NCI-H510A (cell line): ENCODE measurements around the gene MEOX1.

Source experiments
- DNase-seq: peaks from one replicate; lab custom pipeline; 2025; lab: John Stamatoyannopoulos, UW

MEOX1 gene

DNA sequence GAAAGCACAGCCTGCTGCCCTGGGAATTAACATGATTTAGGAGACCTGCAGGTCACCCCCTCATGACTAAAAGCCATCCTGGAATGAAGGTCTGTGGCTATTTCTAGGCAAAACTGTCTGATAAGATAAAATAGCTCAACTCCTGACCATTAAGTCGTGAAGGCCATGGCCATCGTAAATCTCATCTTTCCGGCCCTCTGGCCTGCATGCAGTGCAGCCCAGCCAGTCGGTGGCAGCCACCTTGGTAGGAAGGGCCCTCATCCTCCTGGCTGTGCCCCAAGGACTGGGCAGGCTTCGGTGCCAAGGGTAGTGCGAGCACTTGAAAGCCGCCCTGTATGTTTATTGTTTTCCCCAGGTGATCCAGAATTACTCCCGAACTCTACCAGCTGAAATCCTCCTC lies 18.2 kb upstream of the MEOX1 start:
- no peak for DNase-seq

DNA sequence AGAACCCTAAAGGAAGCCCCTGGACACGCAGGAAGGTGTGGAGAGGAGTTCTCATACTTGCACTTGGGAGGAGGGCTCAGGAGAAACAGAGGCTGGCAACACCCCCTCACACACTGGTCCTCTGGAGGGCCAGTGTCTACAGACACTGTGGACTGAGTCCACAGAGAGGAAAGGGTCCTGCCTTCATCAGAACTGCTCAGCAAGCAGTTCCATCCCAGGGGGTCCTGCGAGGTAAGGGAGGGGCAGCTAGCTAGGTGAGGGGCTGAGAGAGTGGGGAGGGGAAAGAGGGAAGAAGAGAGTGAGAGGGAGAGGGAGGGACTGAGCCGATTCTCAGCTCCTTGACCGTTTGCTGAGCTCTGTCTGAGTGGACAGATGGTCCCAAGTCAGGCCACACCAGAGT lies 17.7 kb upstream of the MEOX1 start:
- no peak for DNase-seq

DNA sequence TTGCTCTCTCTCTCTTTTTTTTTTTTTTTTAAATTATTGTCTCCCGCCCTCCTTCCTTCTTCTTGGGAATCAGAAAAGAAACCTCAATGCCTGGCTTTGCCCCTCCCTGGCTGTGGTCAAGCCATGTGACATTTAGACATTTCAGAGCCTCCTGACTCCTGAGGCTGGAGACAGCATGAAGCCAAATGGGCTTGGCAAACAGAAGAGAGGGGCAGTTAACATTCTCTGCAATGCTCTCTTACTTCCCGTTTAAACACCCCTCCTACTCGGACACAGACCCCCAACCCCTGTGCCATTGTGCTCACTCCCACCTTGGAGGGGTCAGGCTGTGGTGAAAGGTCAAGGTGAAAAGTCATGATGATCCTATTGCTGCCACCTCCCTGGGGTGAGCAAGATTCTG lies 14.7 kb upstream of the MEOX1 start:
- DNase-seq = no peak

DNA sequence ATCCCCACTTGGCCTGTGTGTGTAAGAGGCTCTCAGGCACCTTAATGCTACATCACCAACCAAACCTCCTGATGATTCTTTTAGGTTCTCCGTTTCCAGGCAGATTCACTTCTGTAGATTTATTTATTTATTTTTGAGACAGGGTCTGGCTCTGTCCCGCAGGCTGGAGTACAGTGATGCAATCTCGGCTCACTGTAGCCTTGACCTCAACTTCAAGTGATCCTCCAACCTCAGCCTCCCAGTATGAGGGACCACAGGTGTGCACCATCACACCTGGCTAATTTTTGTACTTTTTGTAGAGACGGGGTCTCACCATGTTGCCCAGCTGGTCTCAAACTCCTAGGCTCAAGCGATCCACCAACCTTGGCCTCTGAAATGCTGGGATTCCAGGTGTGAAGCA lies 12.7 kb upstream of the MEOX1 start:
- DNase-seq = no peak

DNA sequence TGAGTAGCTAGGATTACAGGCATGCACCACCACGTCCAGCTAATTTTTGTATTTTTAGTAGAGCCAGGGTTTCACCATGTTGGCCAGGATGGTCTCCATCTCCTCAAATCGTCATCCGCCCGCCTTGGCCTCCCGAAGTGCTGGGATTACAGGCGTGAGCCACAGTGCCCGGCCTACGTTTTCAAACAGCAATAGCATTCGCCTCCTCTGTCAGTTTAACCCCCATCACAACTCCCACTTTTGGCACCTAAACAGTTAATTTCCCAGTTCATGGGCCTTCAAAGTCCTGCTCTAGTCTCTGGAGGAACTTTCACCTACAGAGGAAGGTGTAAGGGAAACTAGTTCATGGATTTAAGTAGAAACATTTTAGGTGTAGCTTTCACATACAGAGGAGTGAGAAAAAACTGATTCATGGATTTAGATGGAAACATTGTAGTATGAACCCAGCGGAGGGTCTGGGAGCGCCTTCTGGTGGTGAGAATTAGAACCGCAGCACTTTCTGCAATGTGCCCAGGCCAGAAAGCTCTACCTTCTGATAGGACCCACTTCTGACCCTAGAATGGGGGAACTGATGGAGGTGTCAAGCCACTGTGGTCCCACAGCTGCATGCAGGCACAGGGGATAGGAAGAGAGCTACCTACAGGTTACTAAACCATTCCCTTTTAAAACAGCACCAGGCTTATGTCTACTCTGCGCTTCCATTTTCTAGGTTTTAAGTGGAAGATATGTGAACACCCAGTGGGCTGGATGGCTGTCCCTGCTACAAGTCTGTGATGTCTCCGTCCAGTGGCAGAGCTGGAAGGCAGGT lies 12.0 kb upstream of the MEOX1 start:
- DNase-seq = no peak

DNA sequence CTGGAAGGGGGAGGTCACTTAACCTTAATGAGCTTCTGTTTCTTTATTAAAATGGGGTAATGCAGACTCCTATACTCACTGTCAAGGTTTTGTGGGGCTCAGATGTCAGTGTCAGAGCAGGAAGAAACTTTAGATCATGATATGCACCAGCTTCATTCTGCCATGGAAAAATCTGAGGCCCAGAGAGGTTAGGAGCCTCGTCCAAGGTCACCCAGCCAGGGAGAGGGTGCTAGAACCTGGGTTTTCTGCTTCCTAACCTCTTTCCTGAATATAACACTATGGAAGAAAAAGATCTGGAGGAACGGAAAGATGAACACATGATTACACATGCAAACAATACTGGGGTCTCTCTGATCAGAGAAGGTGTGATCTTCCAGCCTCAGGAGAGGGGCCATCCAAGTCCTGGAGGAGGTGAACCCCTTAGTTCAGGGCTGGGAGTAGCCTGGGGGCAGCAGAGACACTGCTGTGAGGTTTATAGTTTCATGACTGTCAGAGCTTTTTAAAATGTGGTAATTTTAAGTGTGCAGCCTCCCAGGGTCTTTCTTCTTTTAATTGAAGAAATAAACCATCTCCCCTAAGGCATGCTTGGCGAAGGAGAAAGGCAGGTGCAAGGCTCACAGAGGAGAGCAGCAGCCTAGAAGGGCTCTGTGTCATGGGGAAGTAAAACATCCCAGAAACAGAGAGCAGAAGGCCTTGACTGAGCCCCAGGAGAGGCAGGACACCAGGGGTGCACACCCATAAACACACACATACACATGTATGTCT lies 10.2 kb upstream of the MEOX1 start:
- no peak for DNase-seq

DNA sequence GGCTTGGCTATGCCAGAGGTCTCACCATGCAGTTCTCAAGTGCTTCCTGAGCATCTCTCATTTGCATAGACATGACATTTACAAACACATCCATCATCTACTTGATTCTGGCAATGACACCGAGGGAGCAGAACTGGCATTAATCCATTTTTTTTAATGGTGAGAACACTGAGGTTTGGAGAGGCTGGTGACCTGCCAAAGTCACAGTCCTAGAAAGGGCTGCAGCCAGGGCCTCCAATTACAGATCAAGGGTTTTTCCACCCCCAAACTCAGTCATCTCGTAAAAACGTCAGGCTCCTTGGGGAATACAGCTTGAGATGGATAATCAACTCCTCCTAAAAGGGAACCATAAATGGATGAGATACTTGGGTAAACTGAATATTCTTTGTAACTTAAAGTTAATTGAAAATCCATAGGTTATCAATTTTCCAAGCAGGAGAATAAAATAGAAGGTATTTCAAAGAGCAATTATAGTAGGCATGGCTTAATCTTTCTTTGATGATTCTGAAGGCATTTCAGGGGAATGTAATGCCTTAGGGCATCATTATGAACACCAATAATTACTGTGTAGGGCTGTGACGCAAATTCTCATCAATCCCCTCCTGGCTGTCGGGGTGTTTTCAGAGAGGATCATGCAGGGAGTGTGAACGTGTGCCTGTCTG lies 9.4 kb upstream of the MEOX1 start:
- DNase-seq = no peak

DNA sequence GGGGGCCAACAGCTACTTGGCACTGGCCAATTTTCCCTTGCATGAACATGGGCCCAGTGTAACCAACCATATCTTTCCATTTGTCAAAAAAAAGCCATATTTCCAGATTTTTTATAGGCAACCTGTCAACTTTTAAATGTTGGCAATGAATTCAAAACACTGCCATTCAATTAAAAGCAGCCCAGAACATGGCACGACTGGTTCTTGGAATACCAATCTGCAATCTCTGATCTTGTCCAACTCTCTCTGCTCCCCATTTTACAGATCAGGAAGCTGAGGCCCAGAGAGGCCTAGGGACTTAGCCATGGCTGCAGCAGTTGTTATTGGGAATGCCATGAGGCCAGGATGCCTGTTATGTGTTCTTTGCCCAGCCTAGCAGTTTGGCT lies 8.9 kb upstream of the MEOX1 start:
- no peak for DNase-seq

DNA sequence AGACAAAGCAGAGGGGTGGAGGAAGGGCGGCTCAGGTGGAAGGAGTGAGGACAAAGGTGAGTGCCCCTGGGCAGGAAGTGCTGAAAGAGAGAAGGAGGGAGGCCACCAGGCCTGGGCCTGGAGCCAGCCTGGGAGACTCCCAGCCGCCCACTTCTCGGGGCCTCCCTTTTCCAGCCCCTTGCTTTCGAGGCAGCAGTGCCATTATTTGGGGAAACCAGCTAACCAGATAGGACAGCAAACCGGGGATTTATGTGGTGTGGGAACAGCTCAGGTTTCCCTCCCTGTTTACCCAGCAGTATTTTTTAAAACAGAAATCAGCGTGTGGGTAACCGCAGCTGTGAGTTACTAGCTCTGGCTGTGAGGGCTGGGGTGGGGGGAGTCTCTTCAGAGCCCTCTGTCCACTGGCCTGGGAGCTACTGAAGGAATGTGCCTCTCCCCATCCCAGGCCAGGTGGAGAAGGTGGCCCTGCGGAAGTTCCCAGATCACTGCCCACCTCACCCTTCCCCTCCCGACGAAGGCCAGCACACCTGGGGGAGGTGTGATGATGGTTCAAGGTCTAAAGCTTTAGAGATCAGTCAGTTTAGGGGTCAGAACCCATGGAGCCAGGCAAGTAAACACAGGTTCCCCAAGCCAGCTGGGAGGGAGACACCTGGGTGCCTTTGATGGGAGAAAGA lies 8.4 kb upstream of the MEOX1 start:
- DNase-seq = no peak

DNA sequence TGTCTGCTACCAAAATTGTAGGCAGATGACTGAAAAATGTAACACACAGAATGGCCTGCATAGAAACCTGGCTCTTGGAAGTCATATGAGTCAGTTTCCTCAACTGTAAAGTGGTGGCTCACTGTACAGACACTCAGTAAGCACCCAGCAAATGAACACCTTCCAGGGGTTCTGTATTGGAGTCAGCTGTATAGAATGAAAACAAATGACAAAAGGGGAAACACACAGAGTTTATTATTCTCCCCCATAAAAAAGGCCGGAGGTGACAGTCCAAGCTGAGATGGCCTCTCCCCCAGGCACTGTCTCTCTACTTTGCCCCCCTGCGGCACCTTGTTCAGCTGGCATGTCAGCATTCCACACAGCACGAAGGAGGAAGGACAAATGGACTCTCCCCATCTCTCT lies 6.2 kb upstream of the MEOX1 start:
- DNase-seq = no peak

DNA sequence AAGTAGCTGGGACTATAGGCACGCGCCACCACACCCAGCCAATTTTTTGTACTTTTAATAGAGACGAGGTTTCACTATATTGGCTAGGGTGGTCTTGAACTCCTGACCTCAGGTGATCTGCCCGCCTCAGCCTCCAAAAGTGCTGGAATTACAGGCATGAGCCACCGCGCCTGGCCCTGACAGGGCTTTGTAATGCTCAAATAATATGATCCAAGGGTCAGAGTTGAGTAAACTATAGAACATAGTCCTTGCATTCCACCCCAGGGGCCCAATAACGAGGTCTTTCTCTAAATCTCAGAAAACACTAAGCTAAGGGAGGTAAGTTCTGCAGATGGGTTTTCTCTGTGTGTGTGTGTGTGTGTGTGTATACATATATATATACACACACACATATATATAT lies 5.8 kb upstream of the MEOX1 start:
- DNase-seq = no peak

DNA sequence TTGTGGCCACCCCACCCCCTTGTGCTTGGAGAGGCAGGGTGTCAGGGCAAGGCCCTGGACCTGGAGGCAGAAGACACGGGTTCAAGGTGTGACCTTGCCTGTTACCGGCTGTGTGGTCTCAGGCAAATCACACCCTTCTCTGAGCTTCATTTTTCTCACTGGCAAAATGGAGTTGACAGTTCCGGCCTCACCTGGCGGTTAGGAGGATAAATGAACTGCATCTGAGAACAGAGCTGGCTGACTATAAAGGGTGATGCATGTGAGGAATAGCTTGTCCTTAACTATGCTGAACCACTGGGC lies 4.2 kb upstream of the MEOX1 start:
- DNase-seq = no peak

DNA sequence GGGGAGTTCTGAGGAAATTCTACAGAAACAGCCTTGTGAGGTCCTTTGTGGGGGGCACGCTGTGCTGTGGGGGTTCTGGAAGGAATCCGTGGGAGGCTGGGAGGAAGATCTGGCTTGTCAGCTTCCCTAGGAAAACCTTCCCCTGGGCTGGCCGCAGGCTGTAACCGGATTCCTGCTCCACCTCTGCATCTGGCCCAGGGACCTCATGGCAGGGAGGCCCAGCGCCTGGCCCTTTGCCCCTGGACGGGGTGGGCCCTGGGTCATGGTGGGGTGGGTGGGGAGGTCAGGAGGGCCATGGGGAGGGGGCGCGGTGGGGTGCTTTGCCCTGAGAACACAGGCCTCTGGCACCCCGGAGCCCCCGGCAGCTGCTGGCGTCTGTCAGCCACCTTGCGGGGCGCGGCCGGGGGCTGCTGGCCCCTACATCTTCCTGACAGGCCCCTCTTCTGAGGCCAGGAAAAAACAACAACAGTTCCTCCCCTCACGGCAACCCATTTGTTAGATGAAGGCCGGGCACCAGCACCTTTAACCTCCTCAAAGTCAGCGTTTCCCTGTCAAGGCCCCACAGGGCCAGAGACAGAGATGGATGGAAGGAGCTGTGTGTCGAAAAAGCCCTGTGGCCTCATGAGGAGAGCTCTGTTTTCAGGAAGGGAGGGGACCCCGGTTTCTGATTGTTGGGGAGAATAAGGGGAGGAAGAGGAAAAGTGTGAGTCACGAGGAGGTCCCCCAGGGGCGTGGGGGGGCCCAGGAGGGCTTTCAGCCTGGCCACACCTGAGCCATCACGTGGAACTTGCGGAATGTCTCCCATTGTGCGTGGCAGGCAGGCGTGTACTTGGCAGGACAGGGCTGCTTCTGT lies 3.6 kb upstream of the MEOX1 start:
- DNase-seq = no peak

DNA sequence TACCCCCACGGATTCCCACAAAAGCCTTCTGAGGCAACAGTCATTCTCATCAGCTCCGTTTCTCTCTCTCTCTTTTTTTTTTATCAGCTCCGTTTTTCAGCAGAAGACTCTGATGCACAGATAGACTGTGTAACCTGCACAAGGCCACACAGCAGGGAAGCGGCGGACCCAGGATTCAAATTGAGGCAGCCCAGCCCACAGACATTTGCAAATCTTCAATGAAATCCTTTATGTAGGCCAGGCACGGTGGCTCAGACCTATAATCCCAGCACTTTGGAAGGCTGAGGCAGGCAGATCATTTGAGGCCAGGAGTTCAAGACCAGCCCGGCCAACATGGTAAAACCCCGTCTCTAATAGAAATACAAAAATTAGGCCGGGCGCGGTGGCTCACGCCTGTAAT lies 2.4 kb upstream of the MEOX1 start:
- DNase-seq = no peak

DNA sequence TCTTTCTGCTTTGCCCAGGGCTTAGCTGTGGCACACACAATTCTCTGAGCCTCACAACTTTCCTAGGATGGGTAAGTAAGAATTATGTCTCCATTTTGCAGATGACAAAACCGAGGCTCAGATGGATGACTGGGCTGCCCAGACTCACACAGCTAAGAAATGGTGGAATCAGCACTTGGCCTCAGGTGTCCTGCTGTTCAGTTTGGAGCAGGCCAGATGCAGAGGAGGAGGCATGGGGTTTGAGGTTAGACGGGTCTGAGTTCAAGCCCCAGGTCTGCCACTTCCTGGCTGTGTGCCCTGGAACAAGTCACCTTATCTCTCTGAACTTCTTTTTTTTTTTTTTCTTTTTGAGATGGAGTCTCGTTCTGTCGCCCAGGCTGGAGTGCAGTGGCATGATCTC lies 1.7 kb upstream of the MEOX1 start:
- DNase-seq = no peak

DNA sequence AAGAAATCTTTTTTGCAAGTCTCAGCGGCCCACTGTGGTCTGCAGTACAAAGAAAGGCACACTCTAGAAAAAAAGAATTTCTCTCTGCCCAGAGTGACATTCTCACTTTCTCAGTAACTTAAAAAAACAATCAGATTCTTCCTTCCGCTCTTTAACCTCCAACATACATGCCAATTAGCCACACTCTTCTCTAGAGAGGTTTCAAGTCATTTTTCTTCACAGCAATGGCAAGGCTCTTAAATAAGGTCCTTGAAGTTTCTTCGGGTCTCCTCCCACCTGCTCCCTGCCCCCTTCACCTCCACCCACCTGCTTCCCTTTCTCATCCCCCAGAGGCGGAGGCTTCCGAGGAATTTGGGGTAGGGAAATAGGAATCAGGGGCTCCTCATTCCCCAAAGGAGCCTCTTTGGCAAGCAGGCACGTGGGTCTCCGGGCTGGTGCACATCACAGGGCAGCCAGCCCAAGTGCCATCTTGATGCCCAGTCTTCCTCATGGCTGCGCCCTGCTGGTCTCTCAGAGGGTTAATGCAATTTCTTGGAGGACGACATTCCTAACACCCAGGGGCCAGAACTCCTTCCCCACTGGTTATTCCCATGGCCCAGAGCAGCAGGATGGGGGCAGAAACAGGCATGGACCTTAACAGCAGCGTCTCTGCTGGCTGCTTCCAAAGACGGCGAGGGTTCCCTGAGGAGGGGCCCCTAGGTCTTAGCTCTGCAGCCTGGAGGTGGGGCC lies 855 bp upstream of the MEOX1 start:
- DNase-seq = no peak

DNA sequence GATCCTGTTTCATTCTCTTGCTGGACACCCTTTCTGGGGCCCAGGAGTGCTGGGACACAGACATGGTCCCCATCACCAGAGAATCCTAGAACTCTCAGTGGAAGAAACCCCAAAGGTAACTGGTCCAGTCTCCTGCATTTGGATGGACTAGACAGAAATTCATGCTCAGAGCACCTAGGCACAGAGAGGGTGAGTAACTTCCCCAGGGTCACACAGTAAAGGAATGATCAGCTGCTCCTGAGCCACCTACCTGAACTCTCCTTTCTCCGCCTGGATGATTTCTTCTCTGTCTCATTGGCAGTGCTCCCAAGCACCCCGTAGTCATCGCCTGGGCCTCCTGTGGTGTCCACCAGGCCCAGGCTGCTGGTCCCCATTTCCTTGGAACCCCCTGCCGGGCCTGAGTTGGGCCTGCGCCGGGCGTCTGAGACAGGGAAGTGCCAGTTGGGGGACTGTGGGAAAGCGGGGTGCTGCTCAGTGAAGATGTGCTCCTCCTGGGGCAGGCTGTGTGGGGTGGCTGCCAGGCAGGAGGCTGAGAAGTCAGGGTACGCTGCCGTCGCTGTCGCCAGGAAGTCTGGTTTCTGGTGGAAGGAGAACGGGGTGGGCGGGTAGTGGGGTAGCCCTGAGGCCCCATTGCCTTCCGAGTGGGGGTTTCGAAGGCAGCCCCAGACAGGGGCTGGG lies 767 bp downstream of the MEOX1 start:
- no peak for DNase-seq

DNA sequence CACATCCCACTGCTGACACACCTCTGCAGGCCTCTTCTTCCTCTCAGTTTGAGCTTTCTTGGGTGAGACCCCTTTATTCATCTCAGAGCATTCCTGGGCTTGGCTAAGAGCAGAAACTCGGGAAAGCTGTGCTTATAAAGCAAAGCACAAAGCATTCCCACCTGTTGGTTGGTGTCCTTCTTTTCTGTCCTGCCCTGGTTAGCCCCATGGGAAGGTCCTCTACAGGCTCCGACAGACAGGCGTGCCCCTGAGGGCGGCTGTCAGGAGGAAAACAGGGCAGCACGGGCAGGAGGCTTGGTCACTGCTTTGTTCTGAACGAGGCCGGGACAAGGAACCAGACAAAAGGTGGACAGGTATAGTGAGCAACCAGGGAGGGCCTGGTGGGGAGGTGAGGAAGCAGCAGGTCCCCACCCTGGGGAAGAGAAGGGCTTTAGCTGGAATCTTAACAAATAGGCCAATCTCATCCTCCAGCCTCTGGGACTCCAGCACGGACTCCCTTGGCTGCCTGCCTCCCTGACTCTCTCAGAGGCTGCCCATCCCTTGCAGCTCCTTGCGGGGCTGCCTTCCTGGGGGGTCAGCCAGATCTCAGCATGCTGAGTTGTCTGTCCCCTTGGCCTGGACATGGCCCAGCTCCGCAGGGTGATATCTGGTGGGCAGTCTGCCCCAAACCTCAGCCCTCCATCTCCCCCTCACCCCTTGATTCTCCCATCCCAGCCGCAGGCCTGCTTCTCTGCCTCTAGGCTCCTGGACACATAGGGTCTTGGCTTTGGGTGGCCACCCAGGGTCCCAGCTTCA lies 1.7 kb downstream of the MEOX1 start:
- DNase-seq = no peak

DNA sequence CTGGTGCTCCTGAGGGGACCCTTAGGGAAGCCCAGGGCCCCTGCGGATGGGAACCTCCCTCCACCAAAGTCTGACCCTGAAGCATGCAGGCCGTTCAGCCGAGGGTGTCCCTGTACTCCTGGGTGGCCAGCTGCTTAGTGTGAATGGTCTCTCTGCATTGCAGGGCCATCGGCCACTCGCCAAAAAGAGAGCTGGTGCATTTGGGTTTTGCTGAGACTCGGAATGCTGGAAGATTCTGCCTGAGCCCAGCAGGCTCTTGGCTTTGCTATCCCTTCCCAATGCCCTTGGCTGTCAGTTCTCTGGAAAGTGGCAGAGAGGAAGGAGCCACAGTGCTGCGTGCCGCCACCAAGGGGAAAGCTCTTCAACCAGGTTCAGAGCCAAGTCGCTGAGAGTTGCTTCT lies 2.8 kb downstream of the MEOX1 start:
- DNase-seq = no peak
